Measurements from ENCODE around the gene CTU2.
A peak's percentile ranks its signal among the peaks of the same experiment; 100 is the strongest.
"Not testable (repeated sequence)": the region's sequence is repeated elsewhere in the genome, so short reads cannot be mapped to it uniquely, and the experiment has no call there.

Gene CTU2

DNA sequence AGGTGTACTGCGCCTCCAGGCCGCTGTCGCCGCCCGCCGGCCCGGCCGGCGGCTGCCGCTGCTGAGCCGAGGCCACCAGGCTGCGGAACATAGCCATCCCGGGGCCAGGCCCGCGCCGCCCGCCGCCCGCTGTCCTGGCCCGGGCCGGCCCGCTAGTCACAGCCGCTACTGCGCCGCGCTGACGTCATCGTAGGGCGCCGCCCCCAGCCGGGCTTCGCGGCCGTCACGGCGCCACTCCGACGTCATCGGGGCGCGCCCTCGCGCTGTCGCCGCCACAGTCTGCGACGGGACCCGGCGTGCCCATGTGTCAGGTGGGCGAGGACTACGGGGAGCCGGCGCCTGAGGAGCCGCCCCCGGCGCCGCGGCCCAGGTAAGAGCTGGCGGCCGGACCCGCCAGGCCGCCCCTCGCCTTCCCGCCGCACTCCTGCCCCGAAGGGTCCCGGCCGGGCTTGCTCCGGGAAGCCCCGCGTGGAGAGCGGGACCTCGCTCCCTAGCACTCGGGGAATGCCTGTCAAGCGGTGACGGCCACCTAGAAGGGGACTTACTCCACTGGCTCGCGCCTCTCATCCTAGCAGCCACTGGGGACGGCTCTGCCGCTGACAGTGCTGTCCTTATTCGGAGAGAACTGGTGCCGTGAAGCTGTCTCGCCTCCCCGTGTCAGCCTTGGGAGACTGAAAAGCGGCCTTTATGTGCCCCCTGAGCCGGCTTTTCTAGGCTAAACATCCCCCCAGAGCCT is at the start of gene CTU2, which contains the start of gene RNF166:
Gene CTU2 (plus strand): TSS at position 275 of the 736 bp plus-strand sequence. CDS start 28 bp downstream, at position 303.
Gene RNF166 (minus strand): TSS at position 180 of the 736 bp plus-strand sequence. CDS start 83 bp downstream, at position 97.
- DNase-seq (ENCODE audit: low spot score) = peak; percentile 93

DNA sequence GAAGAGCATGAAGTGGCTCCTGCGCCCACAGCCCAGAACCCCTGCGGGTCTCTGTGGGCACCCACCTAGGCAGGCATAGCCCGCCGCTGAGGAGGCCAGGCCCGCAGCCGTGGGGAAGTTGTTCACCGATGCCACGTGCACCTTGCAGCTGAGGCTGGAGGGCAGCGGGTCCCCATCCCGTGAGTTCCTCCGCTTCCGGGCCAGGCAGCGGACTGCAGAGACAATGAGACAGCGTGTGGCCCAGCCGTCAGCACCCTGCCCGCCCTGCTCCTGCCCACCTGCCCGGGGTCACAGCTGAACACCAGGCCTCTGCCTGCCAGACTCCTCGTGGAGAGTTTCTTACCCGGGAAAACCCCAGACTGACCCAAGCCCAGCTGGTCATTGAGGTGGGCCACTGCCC is 48.9 kb upstream of the CTU2 start:
- DNase-seq (ENCODE audit: low spot score) = no peak

- no peak for DNase-seq (ENCODE audit: low spot score)
Observed at GRCh38 chr16:88658714-88659113, 47.6 kb upstream of the CTU2 start.

DNA sequence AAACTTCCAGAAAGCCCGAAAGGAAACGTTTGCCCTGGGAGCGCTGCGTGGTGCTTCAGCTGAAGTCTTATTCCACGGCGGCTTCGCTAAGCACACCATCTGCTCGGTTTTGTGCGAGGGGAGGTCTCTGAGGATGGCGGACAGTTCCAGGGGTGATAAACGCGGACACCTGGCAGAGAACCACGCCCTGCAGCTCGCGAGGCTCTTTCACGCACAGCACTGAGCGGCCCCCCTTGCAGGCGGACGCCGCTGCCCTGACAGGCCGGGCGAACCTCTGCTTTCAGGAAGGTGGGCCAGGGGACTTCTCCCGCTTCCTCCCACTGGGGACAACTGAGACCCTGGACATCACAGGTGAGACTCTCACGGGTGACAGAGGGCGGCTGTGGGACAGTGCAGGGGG is 47.1 kb upstream of the CTU2 start:
- DNase-seq (ENCODE audit: low spot score) = no peak

DNA sequence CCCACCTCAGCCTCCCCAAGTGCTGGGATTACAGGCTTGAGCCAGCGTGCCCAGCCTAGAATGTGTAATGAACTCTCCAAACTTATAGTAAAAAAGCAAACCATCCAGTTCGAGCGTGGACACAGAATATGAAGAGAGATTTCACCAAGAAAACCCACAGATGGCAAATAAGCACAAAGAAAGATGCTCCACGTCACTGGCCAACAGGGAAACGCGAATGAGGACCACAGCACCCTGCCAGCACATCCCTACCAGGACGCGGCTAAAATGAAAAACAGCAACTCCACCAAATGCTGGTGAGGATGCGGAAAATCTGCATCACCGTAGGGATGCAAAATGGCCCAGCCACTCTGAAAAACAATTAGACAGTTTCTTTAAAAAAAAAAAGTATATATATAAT is 44.8 kb upstream of the CTU2 start:
- no peak for DNase-seq (ENCODE audit: low spot score)

DNA sequence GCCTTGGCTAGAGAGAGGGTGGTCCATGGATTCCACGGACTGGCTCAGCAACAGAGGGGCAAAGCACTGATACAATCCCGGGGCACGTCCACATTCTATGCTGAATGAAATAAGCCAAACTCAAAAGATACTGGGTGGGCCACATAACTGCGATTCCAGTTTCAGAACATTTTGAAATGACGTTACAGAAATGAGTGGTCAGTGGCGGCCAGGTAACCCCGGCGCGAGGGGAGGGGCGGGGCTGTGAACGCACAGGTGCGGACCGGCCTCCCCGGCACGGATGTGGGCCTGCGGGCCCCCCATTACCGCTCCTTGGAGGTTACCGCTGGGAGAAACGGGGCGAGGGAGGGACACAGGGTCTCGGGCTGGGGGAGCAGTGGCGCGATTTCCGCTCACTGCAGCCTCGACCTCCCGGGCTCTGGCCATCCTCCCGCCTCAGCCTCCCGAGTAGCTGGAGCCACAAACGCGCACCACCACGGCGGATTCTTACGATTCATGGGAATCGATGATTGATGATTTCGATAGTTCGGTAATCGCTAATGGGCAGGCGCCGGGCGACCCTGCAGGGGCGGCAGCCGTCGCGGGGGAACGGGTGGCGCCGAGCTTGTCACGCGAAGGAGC is 44.0 kb upstream of the CTU2 start:
- DNase-seq (ENCODE audit: low spot score) = no peak

DNA sequence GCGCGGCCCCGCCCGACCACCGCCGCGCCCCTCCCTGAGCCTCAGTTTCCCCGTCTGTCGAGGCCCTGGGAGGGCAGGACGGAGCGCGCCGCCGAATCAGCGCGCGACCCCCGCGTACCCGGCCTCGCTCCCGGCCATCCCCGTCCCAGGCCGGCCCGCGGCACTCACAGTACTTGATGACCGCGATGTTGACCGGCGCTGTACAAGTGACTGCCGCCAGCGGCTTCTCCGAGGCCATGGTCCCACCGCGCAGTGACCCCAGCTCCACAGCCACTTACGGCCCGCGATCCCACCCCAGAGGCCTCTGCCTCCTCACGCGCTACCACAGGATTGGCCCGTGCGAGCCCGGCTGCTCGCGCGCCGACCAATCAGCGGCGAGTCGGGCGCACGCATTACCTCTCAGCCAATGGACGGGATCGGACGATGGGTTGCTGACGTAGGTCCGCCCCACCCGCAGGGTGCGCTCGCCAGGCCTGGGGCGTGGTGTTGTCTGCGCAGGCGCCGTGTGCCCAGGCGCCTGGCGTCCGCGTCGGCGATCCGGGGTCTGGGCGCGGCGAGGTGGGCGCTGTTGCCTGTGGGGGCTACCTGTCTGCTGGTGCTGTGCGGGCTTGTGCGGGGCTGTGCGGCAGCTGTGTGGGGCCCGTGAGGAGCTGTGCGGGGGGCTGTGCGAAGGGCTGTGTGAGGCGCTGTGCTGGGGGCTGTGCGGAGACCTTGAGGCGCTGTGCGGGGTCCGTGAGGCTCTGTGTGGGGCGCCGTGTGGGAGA is 43.3 kb upstream of the CTU2 start, which contains the start of gene MVD:
Gene MVD (minus strand): TSS at position 249 of the 764 bp plus-strand sequence. CDS start 11 bp downstream, at position 238.
- peak; percentile 98 for DNase-seq (ENCODE audit: low spot score)

- no peak for DNase-seq (ENCODE audit: low spot score)
Observed at GRCh38 chr16:88665148-88665547, 41.2 kb upstream of the CTU2 start.

- no peak for DNase-seq (ENCODE audit: low spot score)
Observed at GRCh38 chr16:88665570-88665969, 40.7 kb upstream of the CTU2 start.

DNA sequence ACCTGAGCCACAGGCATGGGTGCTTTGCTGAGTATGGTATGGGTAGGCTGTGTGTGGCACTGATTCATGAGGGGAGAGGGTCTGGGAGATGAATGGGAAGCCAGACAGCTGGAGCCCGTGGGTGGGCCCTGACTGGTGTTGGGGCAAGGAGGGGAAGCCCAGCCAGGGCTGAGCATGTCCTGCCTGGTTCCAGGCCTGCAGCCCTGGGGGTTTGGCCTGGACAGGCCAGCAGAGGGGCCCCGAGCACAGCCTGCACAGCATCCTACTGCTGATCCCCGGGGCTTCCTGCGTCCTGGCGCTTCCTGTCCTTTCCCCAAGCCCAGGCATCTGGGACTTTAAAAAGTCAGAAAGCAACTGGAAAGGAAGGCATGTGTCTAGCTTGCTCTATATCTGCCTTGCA is 38.8 kb upstream of the CTU2 start:
- no peak for DNase-seq (ENCODE audit: low spot score)

GRCh38 chr16:88669493-88669892 is 36.8 kb upstream of the CTU2 start:
- DNase-seq (ENCODE audit: low spot score) = not testable (repeated sequence)

DNA sequence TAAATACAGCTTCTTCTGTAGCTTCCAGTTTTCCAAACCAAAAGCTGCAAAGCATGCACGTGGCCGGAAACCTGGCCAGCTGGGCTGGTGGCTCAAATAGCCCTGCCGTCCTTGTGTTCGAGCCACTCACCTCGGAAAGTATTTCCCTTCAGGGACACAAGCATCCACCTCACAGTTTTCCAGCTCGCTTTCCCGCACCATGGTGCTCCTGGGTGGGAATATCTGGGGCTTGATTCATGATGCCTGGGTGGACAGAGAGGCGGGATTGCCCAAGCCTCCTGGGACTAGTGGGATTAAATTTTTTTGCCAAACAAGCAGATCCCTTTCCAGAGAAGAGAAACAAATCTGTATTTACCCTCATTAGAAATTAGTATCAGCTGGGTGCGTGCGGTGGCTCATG is 36.3 kb upstream of the CTU2 start:
- no peak for DNase-seq (ENCODE audit: low spot score)

GRCh38 chr16:88671806-88672205 is 34.5 kb upstream of the CTU2 start:
- no peak for DNase-seq (ENCODE audit: low spot score)

DNA sequence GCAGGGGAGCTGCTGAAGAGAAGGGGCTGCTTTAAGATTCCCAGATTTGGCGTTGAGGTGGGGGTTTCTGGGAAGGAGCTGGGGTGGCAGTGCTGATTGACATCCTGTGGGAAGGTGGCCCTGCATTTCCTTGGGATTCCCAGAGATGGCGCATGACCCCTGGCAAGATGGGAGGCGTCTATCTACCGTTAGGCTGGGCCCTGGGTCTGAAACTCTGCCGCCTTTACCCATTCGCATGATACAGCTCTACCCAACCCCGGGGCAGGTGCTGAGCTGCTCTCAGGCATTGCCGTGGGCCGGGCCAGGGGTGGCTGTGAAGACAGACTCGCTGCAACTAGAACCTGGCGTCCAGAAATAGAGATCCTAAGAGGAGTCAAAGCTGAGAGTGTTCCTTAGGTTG is 33.5 kb upstream of the CTU2 start:
- DNase-seq (ENCODE audit: low spot score) = no peak

- DNase-seq (ENCODE audit: low spot score) = no peak
Observed at GRCh38 chr16:88673716-88674379, 32.5 kb upstream of the CTU2 start.

GRCh38 chr16:88676502-88677242 is 29.6 kb upstream of the CTU2 start:
- no peak for DNase-seq (ENCODE audit: low spot score)

- no peak for DNase-seq (ENCODE audit: low spot score)
Observed at GRCh38 chr16:88677721-88678120, 28.6 kb upstream of the CTU2 start.

- DNase-seq (ENCODE audit: low spot score) = no peak
Observed at GRCh38 chr16:88678224-88678979, 27.9 kb upstream of the CTU2 start.

DNA sequence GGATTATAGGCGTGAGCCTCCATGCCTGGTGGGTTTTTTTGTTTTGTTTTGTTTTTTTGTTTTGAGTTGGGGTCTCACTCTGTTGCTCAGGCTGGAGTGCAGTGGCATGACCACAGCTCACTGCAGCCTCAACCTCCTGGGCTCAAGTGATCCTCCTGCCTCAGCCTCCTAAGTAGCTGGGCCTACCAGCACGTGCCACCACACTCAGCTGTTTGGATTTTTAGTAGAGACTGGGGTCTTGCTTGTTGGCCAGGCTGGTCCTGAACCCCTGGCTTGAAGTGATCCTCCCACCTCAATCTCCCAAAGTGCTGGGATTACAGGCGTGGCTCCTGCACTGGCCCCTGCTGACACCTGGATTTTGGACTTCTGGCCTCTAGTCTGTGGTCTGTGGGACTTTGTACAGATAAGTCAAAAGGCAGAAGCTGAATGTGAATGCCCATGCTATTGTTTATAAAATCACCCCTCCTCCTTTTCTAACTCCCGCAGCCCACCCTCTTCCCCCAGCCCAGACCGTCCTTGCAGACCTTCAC is 25.7 kb upstream of the CTU2 start:
- DNase-seq (ENCODE audit: low spot score) = no peak

DNA sequence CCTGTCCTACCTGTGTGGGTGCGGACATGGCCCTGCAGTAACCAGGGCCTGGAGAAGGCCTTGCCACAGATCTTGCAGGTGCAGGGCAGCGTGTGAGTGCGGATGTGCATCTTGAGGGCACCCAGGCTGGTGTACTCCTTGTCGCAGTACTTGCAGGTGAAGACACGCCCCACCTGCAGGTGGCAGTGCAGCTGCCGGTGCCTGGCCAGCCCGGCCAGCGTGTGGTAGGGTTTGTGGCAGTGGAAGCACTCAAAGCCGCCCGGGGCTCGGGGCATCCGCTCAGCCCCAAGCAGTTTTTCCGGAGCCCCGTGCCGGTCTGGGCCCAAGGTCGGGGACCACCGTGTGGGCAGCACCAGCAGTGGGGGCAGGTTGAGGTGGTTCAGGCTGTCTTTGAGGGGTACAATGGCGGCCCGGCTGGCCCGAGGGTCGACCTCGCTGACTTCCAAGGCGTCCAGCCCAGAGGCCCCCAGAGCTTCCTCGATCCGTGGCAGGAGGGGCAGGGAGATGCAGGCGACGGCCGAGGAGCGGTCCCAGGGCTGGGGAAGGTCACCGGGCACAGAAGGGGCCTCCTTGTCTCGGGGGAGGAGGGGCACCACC is 25.1 kb upstream of the CTU2 start:
- no peak for DNase-seq (ENCODE audit: low spot score)

All from LoVo (cell line).